HEK293T (cell line): ENCODE measurements around the gene HERC2.

ENCODE experiments used
- FOXM1 ChIP-seq: fragments of 450-650 bp; IDR thresholded peaks from 2 replicates; pipeline ENCODE4 v1.6.1; 2017; ENCODE audit warnings: mild to moderate bottlenecking, borderline replicate concordance
- HDGF ChIP-seq: fragments of 450-650 bp; IDR thresholded peaks from 2 replicates; pipeline ENCODE4 v1.6.1; 2017; ENCODE audit warnings: antibody characterized with exemption, borderline replicate concordance
- SUZ12 ChIP-seq: fragments of 450-650 bp; IDR thresholded peaks from 2 replicates; pipeline ENCODE4 v1.6.1; 2016; ENCODE audit warnings: mild to moderate bottlenecking

DNA sequence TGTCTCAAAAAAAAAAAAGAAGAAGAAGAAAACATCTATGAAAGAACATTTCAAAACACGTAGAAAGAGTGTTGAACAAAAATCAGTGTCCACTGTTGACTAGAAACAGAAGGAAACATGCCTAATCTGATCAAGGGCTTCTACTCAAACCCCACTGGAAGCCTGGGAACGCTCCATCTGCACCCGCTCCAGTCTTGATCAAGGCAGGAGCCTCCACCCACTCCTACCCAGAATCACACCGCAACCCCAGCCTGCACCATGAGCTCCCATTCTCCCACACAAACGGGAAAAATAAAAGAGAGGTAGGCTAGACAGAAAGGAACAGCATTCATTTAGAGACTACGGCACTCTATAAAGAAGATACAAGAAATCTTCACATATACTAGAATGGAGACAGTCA is 181.9 kb downstream of the HERC2 start:
- TF ChIP-seq FOXM1: no peak
- TF ChIP-seq HDGF: no peak
- TF ChIP-seq SUZ12: no peak
